Naive thymus-derived CD4-positive, alpha-beta T cell (primary cell): ENCODE results near the gene NAPG. TPM values are rescaled to one million over a fixed set of nuclear protein-coding genes. Genes with fewer than 3 reads are reported as not detected.
"Not testable (repeated sequence)": the region's sequence is repeated elsewhere in the genome, so short reads cannot be mapped to it uniquely, and the experiment has no call there.

ENCODE experiments used
- ATAC-seq: fragments of 150-1000 bp; cut with Tn5 transposase; 2 replicates; pipeline ENCODE4 v1.10.0; 2021; ENCODE audit warnings: mild to moderate bottlenecking, moderate library complexity
- CTCF ChIA-PET: fragments of 350-600 bp; sonication (Branson Sonifier 250); formaldehyde crosslinking; loops from one replicate; lab custom pipeline; 2021; ENCODE audit warnings: antibody characterized with exemption; lab: Charles Lee
- POLR2A ChIA-PET: fragments of 350-600 bp; sonication (Branson Sonifier 250); formaldehyde crosslinking; loops from one replicate; lab custom pipeline; 2021; ENCODE audit warnings: antibody characterized with exemption, inconsistent platforms; lab: Charles Lee
- DNase-seq, 9 donors: peaks; one replicate each; pipeline versions ENCODE4 v3.0.0 to v3.0.0-alpha.2; 2020 to 2022; ENCODE audit warnings: mixed read lengths in 1 of 9
- H3K27ac ChIP-seq: one replicate; pipeline ENCODE4 v1.7.0; 2013; ENCODE audit warnings: mild to moderate bottlenecking, low read depth, low read length, moderate library complexity
- H3K27me3 ChIP-seq, 2 donors: one replicate each; pipeline ENCODE4 v1.7.0; 2013; ENCODE audit warnings: low read length in 2 of 2, mild to moderate bottlenecking in 2 of 2, moderate library complexity in 2 of 2; ENCODE audit not compliant: control insufficient read depth in 2 of 2, insufficient read depth in 2 of 2
- H3K36me3 ChIP-seq, 3 experiments: 1 replicate in 2 of 3; 2 replicates in 1 of 3; pipeline ENCODE4 v1.7.0; 2013; ENCODE audit warnings: low read length in 3 of 3, mild to moderate bottlenecking in 3 of 3, moderate library complexity in 1 of 3; ENCODE audit not compliant: insufficient read depth in 3 of 3, control insufficient read depth in 2 of 3
- H3K4me1 ChIP-seq, 2 donors: one replicate each; pipeline ENCODE4 v1.7.0; 2013; ENCODE audit warnings: low read length in 2 of 2, mild to moderate bottlenecking in 2 of 2, moderate library complexity in 1 of 2; ENCODE audit not compliant: control insufficient read depth in 2 of 2, insufficient read depth in 2 of 2
- H3K4me3 ChIP-seq: 2 replicates; pipeline ENCODE4 v1.7.0; 2013; ENCODE audit warnings: mild to moderate bottlenecking, low read length
- H3K9me3 ChIP-seq, 3 experiments: 1 replicate in 2 of 3; 2 replicates in 1 of 3; pipeline ENCODE4 v1.7.0; 2013; ENCODE audit warnings: low read length in 3 of 3; ENCODE audit not compliant: control insufficient read depth in 2 of 3
- H3K27ac Mint-ChIP-seq, 9 donors: one replicate each; pipeline ENCODE4 v1.8.0; 2020 to 2022; ENCODE audit warnings: mixed read lengths in 9 of 9, mild to moderate bottlenecking in 8 of 9, moderate library complexity in 5 of 9, inconsistent platforms in 2 of 9
- H3K27me3 Mint-ChIP-seq, 5 donors: one replicate each; pipeline ENCODE4 v1.8.0; 2021 to 2022; ENCODE audit warnings: mixed read lengths in 5 of 5, mild to moderate bottlenecking in 1 of 5
- H3K36me3 Mint-ChIP-seq, 5 donors: one replicate each; pipeline ENCODE4 v1.8.0; 2020 to 2022; ENCODE audit warnings: mixed read lengths in 5 of 5, mild to moderate bottlenecking in 3 of 5, inconsistent platforms in 1 of 5
- H3K4me1 Mint-ChIP-seq, 7 donors: one replicate each; pipeline ENCODE4 v1.8.0; 2020 to 2022; ENCODE audit warnings: mixed read lengths in 7 of 7, mild to moderate bottlenecking in 3 of 7, inconsistent platforms in 1 of 7
- H3K4me3 Mint-ChIP-seq, 10 donors: one replicate each; pipeline ENCODE4 v1.8.0; 2020 to 2022; ENCODE audit warnings: mild to moderate bottlenecking in 10 of 10, mixed read lengths in 10 of 10, moderate library complexity in 6 of 10, inconsistent platforms in 2 of 10
- H3K9me3 Mint-ChIP-seq, 11 donors: one replicate each; pipeline ENCODE4 v1.8.0; 2020 to 2022; ENCODE audit warnings: mixed read lengths in 11 of 11, mild to moderate bottlenecking in 4 of 11, inconsistent platforms in 1 of 11, moderate library complexity in 1 of 11
- intact Hi-C, 2 donors: fragments of 100-400 bp; cut with micrococcal nuclease; formaldehyde crosslinking; loops; one replicate each; pipeline ENCODE4 v1.15.1; 2023
- polyA plus RNA-seq, 2 donors: library from polyadenylated mRNA; unstranded; fragments of 300-500 nt; fragmentation: Illumina TruSeq; gene quantifications; one replicate each; pipeline ENCODE4 v1.2.3, GENCODE V29; 2021
- total RNA-seq, 6 experiments: library from RNA in 5 of 6; stranded (reverse) in 5 of 6; gene quantifications; 1 replicate in 5 of 6; 2 replicates in 1 of 6; pipeline ENCODE4 v1.2.3 and lab custom pipeline; 2021 to 2026

NAPG gene
- total and polyA plus RNA-seq, 7 experiments from 2014 or later = 10.2 to 35.7 (median 29.9) TPM

- intact Hi-C loops = no loop called here
- no peak overlapping the region for H3K4me3 Mint-ChIP-seq
- no peak overlapping the region for H3K27ac Mint-ChIP-seq
- peaks cover 0 to 20% (median 9%) of the 10 kb centered on the region in 5 donors for H3K36me3 Mint-ChIP-seq
- no peak overlapping the region for H3K27ac ChIP-seq
- H3K27me3 Mint-ChIP-seq = no peaks in the 10 kb centered on the region
- peaks cover 21 to 48% (median 33%) of the 10 kb centered on the region in 7 donors for H3K4me1 Mint-ChIP-seq
- H3K9me3 ChIP-seq = no peaks in the 10 kb centered on the region
- H3K9me3 Mint-ChIP-seq = no peaks in the 10 kb centered on the region
- ChIA-PET CTCF (no interaction called here), POLR2A (no interaction called here)
- ATAC-seq (no peak), DNase-seq (no peak)
- H3K4me3 ChIP-seq = no peak overlapping the region
- H3K36me3 ChIP-seq = peaks cover 0 to 14% (median 0%) of the 10 kb centered on the region in 3 experiments
- no peaks in the 10 kb centered on the region for H3K27me3 ChIP-seq
- peaks cover 0 to 9% of the 10 kb centered on the region in 2 donors for H3K4me1 ChIP-seq
Measured at GRCh38 chr18:10533111-10533510, 7.3 kb downstream of the NAPG start.

GRCh38 chr18:10536280-10536679 is 10.5 kb downstream of the NAPG start:
- H3K36me3 ChIP-seq = peaks cover 0 to 28% (median 8%) of the 10 kb centered on the region in 3 experiments
- H3K9me3 ChIP-seq = no peaks in the 10 kb centered on the region
- POLR2A ChIA-PET = no interaction called here
- intact Hi-C loops = no loop called here
- H3K27ac ChIP-seq = no peak overlapping the region
- no peaks in the 10 kb centered on the region for H3K27me3 ChIP-seq
- ATAC-seq (no peak), DNase-seq (no peak)
- no peaks in the 10 kb centered on the region for H3K27me3 Mint-ChIP-seq
- peak overlapping the region in 1 of 9 donors; percentile 35 for H3K27ac Mint-ChIP-seq
- H3K36me3 Mint-ChIP-seq = peaks cover 4 to 36% (median 28%) of the 10 kb centered on the region in 5 donors
- H3K4me1 ChIP-seq = no peaks in the 10 kb centered on the region
- H3K4me1 Mint-ChIP-seq = peaks cover 0 to 18% (median 3%) of the 10 kb centered on the region in 7 donors
- H3K4me3 ChIP-seq = no peak overlapping the region
- H3K9me3 Mint-ChIP-seq = peaks cover 0 to 2% (median 0%) of the 10 kb centered on the region in 11 donors
- no peak overlapping the region for H3K4me3 Mint-ChIP-seq
- CTCF ChIA-PET = no interaction called here

GRCh38 chr18:10537765-10538164 is 11.9 kb downstream of the NAPG start:
- H3K36me3 ChIP-seq = peaks cover 6 to 40% (median 15%) of the 10 kb centered on the region in 3 experiments
- H3K27me3 Mint-ChIP-seq = no peaks in the 10 kb centered on the region
- no peak overlapping the region for H3K4me3 Mint-ChIP-seq
- no peak overlapping the region for H3K27ac ChIP-seq
- H3K4me1 ChIP-seq = no peaks in the 10 kb centered on the region
- ATAC-seq (no peak), DNase-seq (no peak)
- H3K36me3 Mint-ChIP-seq = peaks cover 10 to 48% (median 36%) of the 10 kb centered on the region in 5 donors
- no peaks in the 10 kb centered on the region for H3K9me3 ChIP-seq
- ChIA-PET CTCF (no interaction called here), POLR2A (no interaction called here)
- no peak overlapping the region for H3K4me3 ChIP-seq
- peaks cover 0 to 12% (median 3%) of the 10 kb centered on the region in 7 donors for H3K4me1 Mint-ChIP-seq
- intact Hi-C loops = no loop called here
- no peaks in the 10 kb centered on the region for H3K27me3 ChIP-seq
- H3K9me3 Mint-ChIP-seq = peaks cover 0 to 2% (median 0%) of the 10 kb centered on the region in 11 donors
- no peak overlapping the region for H3K27ac Mint-ChIP-seq

- peaks cover 0 to 15% (median 3%) of the 10 kb centered on the region in 7 donors for H3K4me1 Mint-ChIP-seq
- not testable (repeated sequence) for ATAC-seq
Measured at GRCh38 chr18:10539124-10539523, 13.3 kb downstream of the NAPG start.

DNA sequence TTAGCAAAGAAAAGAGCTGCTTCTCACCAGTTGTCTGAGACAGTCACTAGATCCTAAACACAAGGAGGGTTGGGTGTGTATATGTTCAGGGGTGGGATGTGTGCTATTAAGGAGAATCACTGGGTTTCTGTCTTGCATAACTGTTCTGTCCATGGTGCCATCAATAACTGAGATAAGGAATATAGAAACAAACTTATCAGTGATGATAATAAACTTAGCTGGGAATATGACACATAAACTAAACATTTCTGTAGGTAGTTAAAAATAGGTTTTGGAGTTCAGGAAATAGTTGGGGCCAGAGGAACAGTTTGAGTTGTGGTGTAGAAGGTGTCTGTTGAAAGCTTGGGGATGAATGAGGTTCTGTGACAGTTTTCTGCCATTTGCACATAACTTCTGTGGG is 17.4 kb downstream of the NAPG start:
- H3K4me1 Mint-ChIP-seq = peaks cover 0 to 8% (median 0%) of the 10 kb centered on the region in 7 donors
- no peaks in the 10 kb centered on the region for H3K27me3 ChIP-seq
- DNase-seq (no peak), ATAC-seq (no peak)
- H3K4me3 Mint-ChIP-seq = no peak overlapping the region
- H3K9me3 ChIP-seq = no peaks in the 10 kb centered on the region
- H3K4me1 ChIP-seq = no peaks in the 10 kb centered on the region
- H3K4me3 ChIP-seq = no peak overlapping the region
- H3K27ac ChIP-seq = no peak overlapping the region
- H3K9me3 Mint-ChIP-seq = peaks cover 0 to 2% (median 0%) of the 10 kb centered on the region in 11 donors
- H3K27ac Mint-ChIP-seq = peak overlapping the region in 1 of 9 donors; percentile 20
- peaks cover 6 to 75% (median 27%) of the 10 kb centered on the region in 3 experiments for H3K36me3 ChIP-seq
- intact Hi-C loops = no loop called here
- POLR2A ChIA-PET = no interaction called here
- H3K36me3 Mint-ChIP-seq = peaks cover 25 to 64% (median 37%) of the 10 kb centered on the region in 5 donors
- H3K27me3 Mint-ChIP-seq = no peaks in the 10 kb centered on the region
- CTCF ChIA-PET = interaction anchor here (0.8 kb wide), 1 partner anchor 13 kb away, joined by 3 read pairs; no protein-coding TSS in a partner anchor

More at GRCh38 chr18:10539124-10539523, 13.3 kb downstream of the NAPG start:
- H3K9me3 ChIP-seq, DNase-seq, H3K4me3 ChIP-seq, H3K4me3 Mint-ChIP-seq, H3K9me3 Mint-ChIP-seq, intact Hi-C loops, H3K4me1 ChIP-seq, H3K27ac ChIP-seq, H3K27me3 ChIP-seq, H3K27me3 Mint-ChIP-seq: not testable (repeated sequence)
- POLR2A ChIA-PET = interaction anchor here (1.1 kb wide), 1 partner anchor 10 kb away, joined by 3 read pairs; no protein-coding TSS in a partner anchor
- Mint-ChIP-seq H3K27ac (peak overlapping the region in 1 of 9 donors; percentile 2), H3K36me3 (peaks cover 14 to 48% (median 38%) of the 10 kb centered on the region in 5 donors)
- CTCF ChIA-PET = interaction anchor here (0.7 kb wide), 1 partner anchor 20 kb away, joined by 3 read pairs; no protein-coding TSS in a partner anchor
- H3K36me3 ChIP-seq = peaks cover 6 to 42% (median 15%) of the 10 kb centered on the region in 3 experiments

DNA sequence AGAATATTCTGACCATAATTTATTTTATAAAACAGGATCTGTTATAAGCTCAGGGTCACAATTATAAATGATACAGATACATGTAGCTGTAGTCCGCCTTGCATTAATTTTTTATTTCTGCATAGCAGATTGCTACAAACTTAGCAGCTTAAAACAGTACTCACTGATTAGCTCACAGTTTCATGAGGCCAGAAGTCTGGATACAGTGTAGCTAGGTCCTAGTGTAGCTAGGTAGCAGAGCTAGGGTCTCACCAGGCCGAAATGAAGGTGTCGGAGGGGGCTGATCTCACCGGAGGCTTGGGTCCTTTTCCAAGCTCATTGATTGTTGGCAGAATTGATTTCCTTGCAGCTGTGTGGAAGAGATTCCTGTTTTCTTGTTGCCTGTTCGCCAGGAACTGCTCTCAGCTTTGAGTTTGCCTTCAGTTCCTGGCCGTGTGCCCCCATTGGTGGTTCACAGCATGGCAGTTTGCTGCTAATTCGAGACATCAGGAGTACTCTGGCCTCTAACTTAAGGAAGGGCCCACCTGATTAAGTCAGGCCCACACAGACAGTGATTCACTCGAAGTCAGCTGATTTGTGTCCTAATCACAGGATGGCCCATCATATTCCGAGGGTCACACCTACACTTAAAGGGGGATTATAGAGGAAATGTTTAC is 18.4 kb downstream of the NAPG start:
- no peaks in the 10 kb centered on the region for H3K27me3 ChIP-seq
- intact Hi-C loops = no loop called here
- POLR2A ChIA-PET = no interaction called here
- DNase-seq (no peak), ATAC-seq (no peak)
- no peaks in the 10 kb centered on the region for H3K9me3 ChIP-seq
- H3K9me3 Mint-ChIP-seq = no peaks in the 10 kb centered on the region
- CTCF ChIA-PET = no interaction called here
- no peak overlapping the region for H3K27ac ChIP-seq
- peaks cover 0 to 6% (median 0%) of the 10 kb centered on the region in 7 donors for H3K4me1 Mint-ChIP-seq
- peaks cover 12 to 82% (median 29%) of the 10 kb centered on the region in 3 experiments for H3K36me3 ChIP-seq
- peaks cover 22 to 65% (median 33%) of the 10 kb centered on the region in 5 donors for H3K36me3 Mint-ChIP-seq
- H3K27me3 Mint-ChIP-seq = no peaks in the 10 kb centered on the region
- peak overlapping the region in 1 of 9 donors; percentile 43 for H3K27ac Mint-ChIP-seq
- no peak overlapping the region for H3K4me3 ChIP-seq
- H3K4me1 ChIP-seq = no peaks in the 10 kb centered on the region
- H3K4me3 Mint-ChIP-seq = no peak overlapping the region
